GM18870 (cell line): Measurements from ENCODE around the gene RAI1.

Experiments used
- ATAC-seq: cut with Tn5 transposase; IDR thresholded peaks from one replicate; pipeline ENCODE4 v1.9.1; 2021; ENCODE audit warnings: moderate library complexity; ENCODE audit not compliant: unreplicated experiment

Gene RAI1

DNA sequence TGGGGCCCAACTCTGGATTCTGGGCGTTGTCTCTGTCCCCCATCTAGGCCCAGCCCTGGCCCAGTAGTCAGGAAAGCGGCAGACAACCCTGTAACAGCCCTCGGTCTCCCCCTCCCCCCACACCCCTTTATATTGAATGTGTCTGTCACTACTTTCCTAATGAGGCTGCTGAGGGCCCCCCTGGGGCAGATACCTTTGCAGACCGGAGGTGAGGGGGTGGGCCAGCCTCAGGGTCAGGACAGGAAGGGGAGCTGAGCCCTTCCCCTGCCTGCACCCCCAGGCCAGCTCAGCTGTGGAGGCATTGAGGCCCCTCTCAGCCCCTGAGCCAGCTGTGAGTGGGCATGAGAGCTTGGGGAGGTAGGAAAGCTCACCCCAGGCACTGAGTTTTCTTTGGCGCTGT lies 17.1 kb downstream of the RAI1 start:
- ATAC-seq, result no peak

- no peak for ATAC-seq
Measured at GRCh38 chr17:17698869-17699351, 17.7 kb downstream of the RAI1 start.

DNA sequence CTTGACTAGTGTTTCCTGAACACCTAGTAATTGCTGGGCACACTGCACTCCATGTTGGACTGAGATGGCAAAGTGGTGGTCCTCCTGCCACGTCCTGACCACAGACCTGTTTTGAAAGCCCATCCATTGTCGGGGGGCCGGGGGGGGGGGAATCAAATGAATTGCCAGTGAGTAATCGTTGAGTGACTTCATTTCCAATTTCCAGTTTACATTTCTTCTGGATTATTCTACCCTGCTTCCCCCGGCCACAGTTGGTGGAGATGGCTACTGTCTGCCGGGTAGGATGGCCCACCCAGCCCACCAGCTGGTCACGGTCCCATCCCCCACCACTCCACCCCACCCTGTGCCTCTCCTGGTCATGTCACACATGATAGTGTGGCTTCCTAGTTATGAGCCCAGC lies 18.2 kb downstream of the RAI1 start:
- ATAC-seq, result no peak

DNA sequence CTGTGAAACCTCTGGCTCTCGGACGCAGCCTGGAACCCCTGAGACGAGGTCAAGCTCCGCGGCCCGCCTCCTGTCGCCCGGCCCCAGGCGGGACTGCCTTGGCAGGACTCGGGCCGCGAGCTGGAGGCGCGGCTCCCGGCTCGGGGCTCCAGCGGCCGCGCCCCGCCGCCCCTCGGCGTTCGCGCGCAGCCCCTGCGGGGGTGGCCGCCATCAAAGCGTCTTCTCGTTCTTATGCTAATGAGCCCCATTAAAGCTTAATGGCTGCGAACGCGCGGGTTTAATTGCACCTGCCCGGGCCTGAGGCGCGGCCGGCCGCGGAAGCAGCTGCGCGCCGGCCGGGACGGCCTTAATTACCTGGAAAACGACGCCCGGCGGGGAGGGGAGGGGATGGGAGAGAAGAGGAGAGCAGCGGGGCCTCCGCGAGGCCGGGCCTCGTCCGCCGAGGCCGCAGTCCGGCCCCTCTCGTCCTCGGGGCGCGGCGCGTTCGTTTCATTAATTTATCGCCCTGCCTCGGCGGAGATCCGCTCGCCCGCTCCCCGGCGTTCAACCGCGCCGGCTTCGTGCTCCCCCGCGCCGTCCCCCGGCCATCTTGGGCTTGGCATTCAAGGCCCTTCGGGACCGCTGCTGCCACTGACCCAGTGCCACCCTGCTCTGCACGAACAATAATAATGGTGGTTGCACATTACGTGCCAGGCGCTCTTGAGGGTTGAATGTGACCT lies 19.2 kb downstream of the RAI1 start:
- ATAC-seq, result no peak

- ATAC-seq, result no peak
Measured at GRCh38 chr17:17701112-17701511, 19.9 kb downstream of the RAI1 start.

GRCh38 chr17:17701658-17702057 lies 20.4 kb downstream of the RAI1 start:
- no peak for ATAC-seq

- ATAC-seq, result no peak
Measured at GRCh38 chr17:17702449-17703139, 21.3 kb downstream of the RAI1 start.

DNA sequence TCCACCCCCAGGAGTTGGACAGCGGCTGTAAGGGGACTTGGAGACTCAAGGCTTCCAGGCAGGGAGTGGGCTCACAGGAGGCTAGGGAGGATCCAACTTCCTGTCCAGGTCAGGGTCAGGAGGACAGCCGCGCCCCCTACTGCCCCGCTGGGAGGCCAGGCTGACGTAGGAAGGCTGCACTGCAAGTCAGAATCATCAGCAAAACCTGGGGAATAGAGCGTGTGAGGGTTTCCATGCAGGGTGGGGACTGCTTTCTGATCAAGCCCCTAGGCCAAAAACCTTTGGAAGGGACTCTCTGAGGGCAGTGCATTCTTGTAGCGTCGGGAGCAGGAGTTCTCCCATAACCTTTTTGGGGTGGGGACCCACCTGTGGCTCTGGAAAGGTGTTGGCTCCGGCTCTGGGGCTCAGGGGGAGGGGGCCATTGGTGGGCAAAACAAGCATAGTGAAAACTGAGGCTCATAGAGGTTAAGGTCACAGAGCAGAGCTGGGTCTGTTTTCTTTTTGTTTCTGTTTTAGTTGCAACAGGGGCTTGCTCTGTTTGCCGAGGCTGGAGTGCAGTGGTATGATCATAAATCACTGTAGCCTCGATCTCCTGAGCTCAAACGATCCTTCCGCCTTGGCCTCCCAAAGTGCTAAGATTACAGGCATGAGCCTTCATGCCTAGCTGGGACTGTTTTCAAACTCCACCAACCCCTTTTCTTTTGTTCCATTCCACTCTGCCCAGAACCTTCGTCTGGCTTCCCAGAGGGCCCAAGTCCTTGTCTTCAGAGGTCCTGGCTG lies 22.1 kb downstream of the RAI1 start:
- no peak for ATAC-seq

DNA sequence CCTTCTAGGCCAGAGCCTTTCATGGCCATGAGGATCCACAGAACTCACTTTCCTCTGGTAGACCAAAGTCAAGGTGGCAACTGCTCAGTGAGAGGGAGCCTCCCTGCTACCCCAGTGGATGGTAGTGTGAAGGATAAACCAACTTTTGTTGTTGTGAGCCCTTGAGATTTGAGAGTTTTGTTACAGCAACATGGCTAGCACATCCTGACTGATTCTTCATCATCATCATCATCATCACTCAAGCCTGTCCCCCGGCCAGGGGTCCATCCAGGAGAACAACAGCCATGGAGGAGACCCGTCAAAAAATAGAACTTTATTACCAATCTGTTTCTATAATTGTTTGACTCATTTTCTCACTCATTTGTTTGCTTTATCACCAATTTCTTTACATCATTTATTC lies 23.7 kb downstream of the RAI1 start:
- no peak for ATAC-seq

DNA sequence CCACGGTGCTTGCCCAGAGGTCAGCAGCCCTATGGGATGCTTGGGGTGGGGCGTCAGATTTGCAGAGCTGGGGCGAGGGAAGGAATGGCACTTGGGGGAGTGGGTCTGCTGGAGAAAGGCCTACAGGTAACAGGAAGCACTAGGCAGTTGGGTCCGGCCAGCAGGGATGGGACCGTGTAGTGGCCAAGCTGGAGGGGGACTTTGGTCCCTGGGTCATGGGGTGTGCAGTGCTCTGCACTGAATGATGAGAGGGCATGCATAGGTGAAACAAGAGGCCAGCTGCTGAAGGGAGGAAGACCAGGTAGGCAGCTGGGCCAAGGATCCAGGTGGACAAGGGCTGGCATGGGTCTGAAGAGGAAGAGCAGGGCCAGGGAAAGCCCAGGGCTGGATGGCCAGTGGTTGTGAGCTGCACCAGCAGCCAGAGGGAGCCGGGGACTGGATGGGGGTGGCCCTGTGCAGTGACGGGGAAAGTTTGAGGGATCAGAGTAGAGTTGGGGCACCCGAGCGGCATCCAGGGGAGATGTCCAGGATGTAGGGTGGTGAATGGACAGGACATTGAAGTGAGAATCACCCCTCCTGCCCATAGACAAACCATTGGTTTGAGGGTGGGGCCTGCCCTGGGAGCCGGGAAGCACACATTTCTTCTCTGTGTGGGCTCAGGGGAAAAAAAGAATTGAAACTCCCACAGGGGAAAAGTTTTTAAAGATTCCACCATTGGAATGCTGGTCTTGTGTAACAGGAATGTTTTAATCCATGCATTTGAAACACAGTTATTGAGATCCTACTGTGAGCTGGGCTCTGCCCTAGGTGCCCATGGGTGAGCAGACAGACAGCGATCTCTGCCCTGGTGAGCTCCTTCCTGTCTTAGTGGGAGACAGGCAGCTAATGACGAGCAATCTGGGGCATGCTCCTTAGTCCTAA lies 25.1 kb downstream of the RAI1 start:
- no peak for ATAC-seq

DNA sequence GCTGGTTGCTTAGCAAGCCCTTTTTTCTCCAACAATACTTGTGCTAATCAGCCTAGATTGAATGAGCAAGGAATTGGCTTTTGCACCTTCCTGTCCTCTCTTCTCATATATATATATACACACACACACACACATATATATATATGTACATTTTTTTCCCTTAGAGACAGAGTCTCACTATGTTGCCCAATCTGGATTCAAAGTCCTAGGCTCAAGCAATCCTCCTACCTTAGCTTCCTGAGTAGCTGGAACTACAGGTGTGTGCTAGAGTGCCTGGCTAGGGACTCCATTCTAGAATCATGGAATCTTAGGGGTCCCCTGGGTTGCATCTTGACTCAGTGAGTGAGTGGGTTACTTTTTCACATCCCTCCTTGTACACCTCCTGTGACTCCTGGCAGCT lies 27.0 kb downstream of the RAI1 start:
- no peak for ATAC-seq

GRCh38 chr17:17708816-17709215 lies 27.6 kb downstream of the RAI1 start:
- no peak for ATAC-seq

- ATAC-seq, result no peak
Measured at GRCh38 chr17:17709815-17710321, 28.6 kb downstream of the RAI1 start.

DNA sequence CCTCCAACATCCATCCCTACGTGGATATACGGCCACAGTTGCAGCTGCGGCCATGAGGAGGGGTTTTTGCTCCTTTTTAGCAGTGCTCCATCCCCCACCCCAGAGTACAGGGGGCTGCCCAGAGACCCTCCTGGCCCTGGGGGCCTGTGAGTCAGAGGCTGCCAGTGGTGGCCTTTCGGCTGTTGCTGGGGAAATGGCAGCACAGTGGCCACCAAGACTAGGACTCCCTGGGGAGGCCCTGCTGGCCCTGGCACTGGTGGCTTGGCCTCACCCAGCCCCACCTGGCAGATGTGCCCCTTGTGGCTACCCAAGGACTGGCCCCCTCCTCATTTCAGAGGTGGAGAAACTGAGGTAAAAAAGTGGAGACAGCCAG lies 29.1 kb downstream of the RAI1 start:
- no peak for ATAC-seq

- no peak for ATAC-seq
Measured at GRCh38 chr17:17710728-17711541, 29.7 kb downstream of the RAI1 start.

- no peak for ATAC-seq
Measured at GRCh38 chr17:17711641-17712162, 30.4 kb downstream of the RAI1 start.

DNA sequence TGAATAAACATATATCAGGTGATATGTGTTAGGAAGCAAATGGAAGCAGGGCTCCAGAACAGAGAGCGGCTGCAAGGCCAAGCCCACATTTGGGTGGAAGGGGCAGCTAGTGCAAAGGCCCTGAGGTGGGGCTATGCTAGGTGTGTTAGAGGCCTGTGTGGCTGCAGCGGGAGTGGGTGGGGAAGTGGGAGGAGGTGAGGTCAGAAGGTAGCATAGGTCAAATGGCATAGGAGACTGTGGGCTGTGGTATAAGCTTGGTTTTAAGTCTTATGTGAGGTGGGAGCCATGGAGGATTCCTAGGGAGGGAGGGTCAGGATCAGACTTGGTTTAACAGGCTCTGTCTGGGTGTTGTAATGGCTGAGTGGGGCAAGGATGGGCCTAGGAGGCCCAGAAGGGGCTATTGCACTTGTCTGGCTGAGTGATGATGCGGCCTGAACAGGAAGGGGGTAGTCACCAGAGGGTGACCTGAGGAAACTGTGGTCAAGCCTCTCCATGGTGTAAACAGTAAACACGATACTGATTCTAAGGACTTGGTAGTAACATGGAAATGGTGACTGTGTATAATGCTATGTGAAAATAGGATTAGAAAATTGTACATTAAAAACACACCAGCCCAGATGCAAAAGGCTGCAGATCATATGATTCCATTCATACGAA lies 31.1 kb downstream of the RAI1 start:
- peak; percentile 56 for ATAC-seq

- no peak for ATAC-seq
Measured at GRCh38 chr17:17713839-17714238, 32.6 kb downstream of the RAI1 start.

DNA sequence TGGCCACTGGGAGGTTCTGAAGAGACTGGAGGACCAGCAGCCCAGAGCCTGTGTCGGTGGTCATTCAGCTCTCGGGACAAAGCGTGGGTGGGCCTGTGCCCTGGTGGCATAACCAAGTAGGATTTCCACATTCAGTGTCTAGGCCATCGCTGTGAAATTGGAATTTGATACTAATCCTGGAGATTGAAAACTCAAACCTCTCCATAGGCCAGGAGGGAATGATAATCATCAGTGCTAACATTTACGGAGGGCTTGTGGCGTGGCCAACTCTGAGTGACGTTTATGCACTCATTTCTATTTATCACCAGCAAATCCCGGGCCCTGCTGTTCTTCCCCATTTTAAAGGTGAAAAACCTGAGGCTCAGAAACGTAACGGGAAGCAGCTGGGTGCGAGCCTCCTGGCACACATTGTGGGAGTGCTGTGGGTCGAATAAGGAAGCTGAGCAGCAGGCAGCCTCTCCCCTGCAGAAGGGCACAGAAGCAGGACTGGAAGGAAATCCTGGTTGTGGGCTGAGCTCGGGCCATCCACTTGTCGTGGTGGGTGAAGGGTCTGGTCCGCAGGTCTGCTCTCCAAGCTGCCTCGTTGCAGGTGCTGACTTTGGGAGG lies 33.1 kb downstream of the RAI1 start:
- ATAC-seq, result no peak
